Breast epithelium (tissue), 4 donors: ENCODE results near the gene IRS1. TPM values are rescaled to one million over a fixed set of nuclear protein-coding genes. Genes with fewer than 3 reads are reported as not detected.

Source experiments
- DNase-seq, 2 donors: peaks; one replicate each; pipeline ENCODE4 v3.0.0-alpha.2; 2019; ENCODE audit warnings: low spot score in 2 of 2
- H3K27ac ChIP-seq, 2 donors: fragments of 200-600 bp; sonication (generic) in 1 of 2; one replicate each; pipeline ENCODE4 v1.5.1; 2016 to 2019; ENCODE audit warnings: mild to moderate bottlenecking in 1 of 2
- H3K27me3 ChIP-seq, 2 donors: fragments of 200-600 bp; sonication (generic) in 1 of 2; one replicate each; pipeline versions ENCODE4 v1.5.1 to v1.6.0; 2017 to 2019; ENCODE audit warnings: control low read depth in 1 of 2, mild to moderate bottlenecking in 1 of 2
- H3K36me3 ChIP-seq: fragments of 200-600 bp; one replicate; pipeline ENCODE4 v1.5.1; 2019
- H3K4me1 ChIP-seq, 2 donors: fragments of 200-600 bp; sonication (generic); one replicate each; pipeline ENCODE4 v1.5.1; 2016 to 2019; ENCODE audit warnings: control low read depth in 1 of 2
- H3K4me3 ChIP-seq, 3 donors: fragments of 200-600 bp; sonication (generic); 1 replicate in 2 of 3; 2 replicates in 1 of 3; pipeline ENCODE4 v1.5.1; 2016 to 2019; ENCODE audit warnings: mild to moderate bottlenecking in 3 of 3, moderate library complexity in 2 of 3
- H3K9me3 ChIP-seq, 2 donors: fragments of 200-600 bp; sonication (generic) in 1 of 2; one replicate each; pipeline ENCODE4 v1.5.1; 2016 to 2019; ENCODE audit warnings: control low read depth in 1 of 2
- CTCF ChIP-seq, 3 donors: fragments of 450-650 bp; IDR thresholded peaks; one replicate each; pipeline ENCODE4 v1.5.1; 2016 to 2017; ENCODE audit warnings: antibody characterized with exemption in 3 of 3, mild to moderate bottlenecking in 3 of 3, moderate library complexity in 3 of 3
- POLR2A ChIP-seq: fragments of 450-650 bp; IDR thresholded peaks from one replicate; pipeline ENCODE4 v1.6.1; 2016; ENCODE audit warnings: antibody characterized with exemption, mild to moderate bottlenecking, moderate library complexity
- POLR2AphosphoS5 ChIP-seq, 3 donors: sonication (generic); formaldehyde crosslinking; IDR thresholded peaks; one replicate each; pipeline ENCODE4 v1.6.1; 2017; ENCODE audit warnings: antibody characterized with exemption in 3 of 3
- intact Hi-C: fragments of 100-400 bp; cut with DNase I; formaldehyde crosslinking; loops from one replicate; pipeline ENCODE4 v1.15.1; 2023; ENCODE audit warnings: low total_unique reads
- total RNA-seq, 3 donors: library from RNA; depleted of rRNA; stranded (reverse); fragments of >200 nt; gene quantifications; one replicate each; pipeline ENCODE4 v1.1.0, GENCODE V29; 2016

IRS1 gene
- total RNA-seq, 3 donors from 2014 or later = 18.4 to 48.3 (median 22.3) TPM

- H3K27me3 ChIP-seq = no peaks in the 10 kb centered on the region
- TF ChIP-seq POLR2A = no peak
- TF ChIP-seq CTCF (IDR thresholded peaks at IDR 0.05) = no peak
- no peak for TF ChIP-seq POLR2AphosphoS5 (IDR thresholded peaks at IDR 0.05)
- DNase-seq = no peak
- H3K36me3 ChIP-seq = no peaks in the 10 kb centered on the region
- H3K9me3 ChIP-seq = no peaks in the 10 kb centered on the region
- no peak overlapping the region for H3K27ac ChIP-seq
- intact Hi-C loops = no loop called here
- H3K4me1 ChIP-seq = no peaks in the 10 kb centered on the region
- no peak overlapping the region for H3K4me3 ChIP-seq
These were observed 33.1 kb downstream of the IRS1 start for GRCh38 chr2:226766352-226767055.

- Histone ChIP-seq H3K4me1 (no peaks in the 10 kb centered on the region), H3K27ac (peak overlapping the region; percentile 27 to 76), H3K36me3 (no peaks in the 10 kb centered on the region), H3K4me3 (no peak overlapping the region), H3K9me3 (no peaks in the 10 kb centered on the region), H3K27me3 (no peaks in the 10 kb centered on the region)
- no peak for DNase-seq
- intact Hi-C loops = no loop called here
- peak in 1 of 3 donors; percentile 18 for TF ChIP-seq POLR2AphosphoS5 (IDR thresholded peaks at IDR 0.05)
- no peak for TF ChIP-seq CTCF (IDR thresholded peaks at IDR 0.05)
- TF ChIP-seq POLR2A = no peak
These were observed 36.3 kb downstream of the IRS1 start for GRCh38 chr2:226763320-226763719.

- Histone ChIP-seq H3K36me3 (no peaks in the 10 kb centered on the region), H3K27me3 (no peaks in the 10 kb centered on the region), H3K4me3 (no peak overlapping the region), H3K4me1 (no peaks in the 10 kb centered on the region), H3K9me3 (no peaks in the 10 kb centered on the region), H3K27ac (peak overlapping the region; percentile 18 to 41)
- TF ChIP-seq CTCF (IDR thresholded peaks at IDR 0.05) (no peak), POLR2AphosphoS5 (IDR thresholded peaks at IDR 0.05) (no peak), POLR2A (no peak)
- intact Hi-C loops = no loop called here
- no peak for DNase-seq
These were observed 38.4 kb downstream of the IRS1 start for GRCh38 chr2:226761195-226761583.

GRCh38 chr2:226760412-226761194 is 39.0 kb downstream of the IRS1 start:
- peaks cover 0 to 4% of the 10 kb centered on the region in 2 donors for H3K4me1 ChIP-seq
- intact Hi-C loops = no loop called here
- no peak overlapping the region for H3K4me3 ChIP-seq
- H3K36me3 ChIP-seq = no peaks in the 10 kb centered on the region
- peak in 1 of 3 donors; percentile 44 for TF ChIP-seq POLR2AphosphoS5 (IDR thresholded peaks at IDR 0.05)
- no peak for TF ChIP-seq POLR2A
- no peak for TF ChIP-seq CTCF (IDR thresholded peaks at IDR 0.05)
- no peak for DNase-seq
- no peaks in the 10 kb centered on the region for H3K9me3 ChIP-seq
- peak overlapping the region; percentile 18 to 41 for H3K27ac ChIP-seq
- no peaks in the 10 kb centered on the region for H3K27me3 ChIP-seq

- no peaks in the 10 kb centered on the region for H3K36me3 ChIP-seq
- no peaks in the 10 kb centered on the region for H3K9me3 ChIP-seq
- H3K4me3 ChIP-seq = no peak overlapping the region
- DNase-seq = no peak
- H3K27ac ChIP-seq = peak overlapping the region in 1 of 2 donors; percentile 33
- no peak for TF ChIP-seq POLR2AphosphoS5 (IDR thresholded peaks at IDR 0.05)
- TF ChIP-seq CTCF (IDR thresholded peaks at IDR 0.05) = no peak
- no peak for TF ChIP-seq POLR2A
- intact Hi-C loops = no loop called here
- H3K27me3 ChIP-seq = no peaks in the 10 kb centered on the region
- peaks cover 0 to 7% of the 10 kb centered on the region in 2 donors for H3K4me1 ChIP-seq
These were observed 39.9 kb downstream of the IRS1 start for GRCh38 chr2:226759768-226760167.
